Central memory CD4-positive, alpha-beta T cell (primary cell): ENCODE results near the gene FIBIN.

ENCODE experiments used
- DNase-seq: peaks from one replicate; pipeline ENCODE4 v3.0.0; 2022

Gene FIBIN

DNA sequence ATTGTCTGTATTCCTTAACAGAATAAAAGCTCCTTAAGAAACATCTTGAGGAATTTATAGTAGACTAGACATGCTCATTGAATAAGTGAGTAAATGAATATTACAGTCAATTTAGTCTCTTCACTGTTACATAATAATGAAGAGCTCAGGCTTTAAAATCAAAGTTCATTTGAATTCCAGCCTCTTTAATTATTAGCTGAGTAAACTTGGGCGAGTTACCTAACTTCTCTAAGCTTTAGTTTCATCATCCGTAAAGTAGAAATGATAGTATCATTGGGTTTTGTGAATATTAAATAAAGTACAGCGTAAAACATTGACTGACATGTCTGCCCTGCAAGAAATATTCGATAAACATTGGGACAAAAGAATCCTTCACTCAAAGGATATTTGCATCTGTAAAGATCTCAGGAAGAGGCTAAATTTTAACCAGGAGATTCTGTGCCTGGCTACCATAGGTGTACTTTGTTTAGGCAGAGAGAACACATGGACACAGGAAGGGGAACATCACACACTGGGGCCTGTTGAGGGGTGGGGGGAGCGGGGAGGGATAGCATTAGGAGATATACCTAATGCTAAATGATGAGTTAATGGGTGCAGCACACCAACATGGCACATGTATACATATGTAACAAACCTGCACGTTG lies 31.5 kb downstream of the FIBIN start:
- no peak for DNase-seq

DNA sequence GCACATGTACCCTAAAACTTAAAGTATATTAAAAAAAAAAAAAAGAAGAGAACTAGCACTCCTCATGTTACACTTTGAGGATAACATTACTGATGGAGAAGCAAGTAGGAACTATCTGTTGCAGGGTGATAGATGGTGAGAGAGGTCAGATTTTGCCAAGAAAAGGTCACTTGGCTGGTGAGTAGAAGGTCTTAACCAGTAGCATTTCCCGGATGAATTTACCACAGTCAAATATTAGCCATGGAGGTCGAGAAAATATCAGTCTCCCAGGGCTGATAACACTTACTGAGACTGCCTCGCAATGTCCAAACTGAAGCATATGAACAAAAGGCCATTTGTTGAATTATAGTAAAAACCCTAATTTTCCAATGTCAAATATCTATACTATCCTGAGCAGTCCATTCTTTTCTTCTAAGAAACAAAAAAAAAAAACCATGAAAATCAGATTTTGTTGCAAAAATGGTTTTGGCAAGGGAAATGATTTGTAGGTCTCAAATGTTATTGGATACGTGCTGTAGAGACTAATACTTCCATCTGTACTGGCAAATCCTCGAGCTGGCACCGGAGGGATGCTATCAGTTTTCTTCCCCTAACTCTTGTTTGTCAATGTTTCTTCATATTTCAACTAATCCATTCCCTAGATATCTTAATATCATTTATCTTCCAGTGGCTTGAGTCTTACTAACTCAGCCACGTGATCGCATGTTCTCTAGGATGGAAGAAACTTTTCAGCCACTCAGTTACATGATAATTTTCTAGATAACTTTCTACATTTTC lies 32.2 kb downstream of the FIBIN start:
- DNase-seq = no peak

DNA sequence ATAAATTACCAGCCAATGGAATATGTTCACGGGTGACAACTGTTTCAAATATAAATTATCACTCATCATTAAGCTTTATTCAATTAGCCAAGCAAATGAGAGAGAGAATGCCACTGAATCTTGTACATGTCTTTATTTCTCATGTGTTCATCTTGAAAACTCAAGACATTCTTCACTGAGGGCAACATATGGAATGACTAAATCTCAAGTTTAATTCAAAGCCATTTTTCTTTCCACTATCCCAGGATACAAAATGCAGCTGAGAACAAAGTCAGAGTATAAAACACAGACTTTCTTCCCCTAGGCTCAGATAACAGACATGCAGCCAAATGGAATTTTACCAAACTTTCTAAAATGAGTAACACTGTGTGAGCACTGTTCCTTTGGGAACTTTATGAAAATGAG lies 34.7 kb downstream of the FIBIN start:
- DNase-seq = no peak

DNA sequence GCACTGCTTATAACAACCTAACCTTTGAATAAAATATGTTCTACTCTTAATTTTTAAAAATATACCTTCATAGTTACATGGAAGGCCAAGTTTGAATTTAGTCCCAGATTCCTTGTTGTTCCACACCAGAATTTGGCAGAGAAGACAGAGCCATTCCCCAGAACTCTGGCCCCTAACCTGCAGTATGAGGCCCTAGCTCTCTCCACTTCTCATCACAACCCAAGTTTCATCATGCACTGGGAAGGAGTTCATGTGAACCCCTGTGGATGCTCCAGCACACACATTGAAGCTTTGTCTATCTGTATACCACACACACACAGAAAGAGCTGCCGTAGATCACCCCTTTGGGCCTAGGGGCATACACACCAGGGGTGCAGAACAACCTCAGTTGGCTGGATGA lies 36.1 kb downstream of the FIBIN start:
- DNase-seq = no peak

DNA sequence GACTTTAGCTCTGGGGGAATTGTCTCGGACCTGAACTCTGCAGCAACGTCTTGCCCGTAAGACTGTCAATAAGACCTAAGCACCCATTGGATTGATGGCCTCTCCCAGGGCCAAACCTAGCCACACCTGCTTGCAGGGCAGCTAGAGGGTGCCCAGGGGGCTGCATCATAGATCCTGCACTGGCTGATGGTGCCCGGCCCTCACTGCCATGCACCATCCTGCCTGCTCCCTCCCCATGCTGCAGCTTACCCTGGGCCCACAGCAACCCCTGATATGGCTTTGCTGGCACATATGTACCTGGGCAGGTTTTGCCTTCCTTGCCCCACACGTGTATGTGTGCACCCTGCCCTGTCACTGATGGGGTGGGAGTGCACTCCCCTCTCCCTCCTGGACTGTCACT lies 37.8 kb downstream of the FIBIN start:
- DNase-seq = no peak

DNA sequence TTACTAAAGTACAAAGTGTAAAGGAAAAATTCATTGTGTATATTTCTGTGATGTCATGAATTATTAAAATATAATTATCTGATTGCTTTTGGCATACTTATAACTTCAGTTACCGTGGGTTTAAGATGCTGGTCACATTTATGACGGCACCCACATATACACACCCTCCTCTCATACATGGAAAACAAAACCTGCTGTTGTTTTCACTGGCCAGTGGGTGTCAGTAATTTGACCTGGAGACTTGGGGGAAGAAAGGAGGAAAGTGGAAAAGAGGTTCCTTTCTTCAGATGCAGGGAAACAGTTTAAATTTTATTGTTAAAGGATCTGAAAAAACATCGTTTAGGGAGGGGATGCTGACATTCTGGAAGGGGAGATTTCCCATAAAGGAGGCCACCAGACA lies 46.0 kb downstream of the FIBIN start:
- DNase-seq = no peak

DNA sequence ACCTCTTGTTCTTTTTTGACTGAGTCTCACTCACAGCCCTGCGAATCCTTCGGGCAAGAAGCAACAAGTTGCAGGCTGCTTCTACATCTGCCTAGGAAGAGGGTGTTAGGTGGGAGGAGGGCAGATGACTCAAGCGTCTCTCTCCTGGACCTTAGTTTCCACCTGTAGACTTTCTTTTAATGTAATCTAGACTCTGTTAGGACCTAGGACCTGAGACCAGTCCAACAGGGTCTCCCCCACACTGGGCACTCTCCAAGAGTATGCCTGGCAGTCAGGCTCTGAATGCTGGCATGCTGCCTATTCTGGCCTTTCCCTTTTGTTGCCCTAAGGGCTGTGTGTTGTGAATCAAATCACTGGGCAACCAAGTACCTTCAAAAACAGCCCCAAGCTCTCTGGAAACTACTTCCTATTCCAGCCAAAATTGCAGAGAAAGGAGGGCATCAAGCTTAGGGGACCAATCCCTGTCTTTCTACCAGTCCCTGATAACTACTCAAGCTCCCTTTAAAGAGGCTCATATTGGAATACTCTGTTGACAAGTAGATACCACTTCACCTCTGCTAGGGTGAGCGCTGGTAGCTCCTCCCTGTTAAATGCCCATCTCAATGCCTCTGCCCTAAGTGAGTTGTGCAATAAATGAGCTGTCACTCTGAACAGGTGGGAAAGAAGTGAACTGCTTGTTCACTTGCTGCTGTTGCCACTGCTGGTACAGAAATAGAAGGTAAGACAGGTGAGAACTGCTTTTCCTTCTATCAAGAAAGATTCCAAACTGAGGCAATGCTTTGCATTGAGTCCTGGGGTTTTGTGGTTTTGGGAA lies 46.6 kb downstream of the FIBIN start, which contains the start of gene BBOX1:
Gene BBOX1 (plus strand): TSS at position 514 of the 814 bp plus-strand sequence. CDS start 14,616 bp downstream, outside the sequence.
- DNase-seq = no peak

DNA sequence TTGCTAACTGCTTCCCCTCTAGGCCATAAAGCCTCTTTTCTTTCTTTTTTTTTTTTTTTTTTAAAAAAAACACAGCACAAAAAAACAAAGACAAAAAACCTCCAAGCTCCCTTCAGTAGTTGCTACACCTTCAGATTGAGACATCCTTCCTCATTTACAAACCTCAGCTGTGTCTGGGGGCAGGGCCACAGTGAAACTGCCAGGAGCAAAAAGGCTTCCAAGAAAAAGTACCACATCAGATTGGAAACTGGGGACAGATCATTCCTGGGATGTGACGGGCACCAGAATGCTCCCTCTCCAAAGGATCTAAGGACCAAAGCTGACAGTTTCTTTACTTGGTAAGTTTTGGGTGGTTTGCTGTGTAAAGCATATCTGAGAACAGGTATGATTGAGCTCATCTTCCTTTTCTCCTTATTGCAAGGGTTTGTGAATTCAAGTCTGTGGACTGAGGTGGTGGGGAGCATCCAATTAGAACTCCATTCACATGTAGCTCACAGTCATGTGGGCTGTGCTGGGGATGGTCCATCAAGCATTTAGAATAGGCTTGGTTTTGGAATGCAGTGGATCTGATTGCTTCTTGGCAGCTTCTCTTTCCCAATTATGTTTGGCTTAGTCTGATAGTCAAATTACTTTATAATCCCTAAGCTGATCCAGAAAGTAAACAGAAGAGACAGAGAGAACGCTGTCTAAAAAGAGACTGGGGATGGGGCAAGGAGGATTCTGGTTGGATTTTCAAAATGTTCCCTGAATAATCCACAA lies 47.4 kb downstream of the FIBIN start:
- no peak for DNase-seq
